AG04450 (cell line): Measurements from ENCODE around the gene SORCS3. TPM values are rescaled to one million over a fixed set of nuclear protein-coding genes. Genes with fewer than 3 reads are reported as not detected.

Experiments used
- CTCF ChIA-PET: fragments of 300-600, 350-600 bp; formaldehyde crosslinking; extraction: SDS; loops from one replicate; lab custom pipeline; 2022; ENCODE audit warnings: antibody characterized with exemption, inconsistent platforms; lab: Charles Lee
- POLR2A ChIA-PET: fragments of 350-600 bp; formaldehyde crosslinking; extraction: SDS; loops from one replicate; lab custom pipeline; 2021; ENCODE audit warnings: antibody characterized with exemption, inconsistent platforms; lab: Yijun Ruan, JAX
- DNase-seq: peaks from one replicate; pipeline ENCODE4 v3.0.0-alpha.2; 2011; ENCODE audit warnings: low read depth, low spot score
- H3K27ac ChIP-seq: one replicate; pipeline ENCODE4 v1.5.1; 2012; ENCODE audit warnings: low read depth, low read length, control low read depth
- H3K27me3 ChIP-seq: one replicate; pipeline ENCODE4 v1.6.0; 2012; ENCODE audit warnings: low read length; ENCODE audit not compliant: control insufficient read depth, insufficient read depth
- H3K4me3 ChIP-seq: 2 replicates; pipeline ENCODE4 v1.5.1; 2011; ENCODE audit warnings: mild to moderate bottlenecking, low read depth, low read length, control low read depth
- H3K9me3 ChIP-seq: 2 replicates; pipeline ENCODE4 v1.5.1; 2012; ENCODE audit warnings: low read length; ENCODE audit not compliant: control insufficient read depth, insufficient read depth
- CTCF ChIP-seq: IDR thresholded peaks from 2 replicates; pipeline ENCODE4 v1.5.1; 2011; ENCODE audit warnings: low read depth, low read length, control low read depth, inconsistent platforms
- polyA plus RNA-seq: library from polyadenylated mRNA; depleted of rRNA; stranded (reverse); fragments of >200 nt; gene quantifications from 2 replicates; pipeline ENCODE4 v1.2.3, GENCODE V29; 2011

The SORCS3 gene
- polyA plus RNA-seq, 1 experiment: not detected

DNA sequence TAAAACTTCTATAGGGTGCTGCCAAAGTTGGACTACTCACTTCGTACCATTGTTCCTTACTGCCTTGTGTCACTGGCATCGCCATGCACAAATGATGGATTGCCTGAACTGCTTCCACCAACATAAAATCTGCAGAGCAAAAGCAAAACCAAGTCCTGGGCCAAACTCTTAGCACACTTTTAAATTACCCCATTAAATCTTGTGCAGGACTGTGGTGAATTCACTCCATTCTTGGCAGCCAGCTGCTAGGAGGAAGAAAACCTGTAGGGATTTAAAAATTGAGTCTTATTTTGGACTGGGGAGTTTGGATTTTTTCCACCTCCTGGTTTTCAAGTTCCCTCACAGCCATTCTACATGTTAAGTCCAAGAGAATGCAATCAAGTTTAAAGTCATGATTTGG is 646.9 kb downstream of the SORCS3 start:
- Histone ChIP-seq H3K4me3 (no peak overlapping the region), H3K27me3 (no peaks in the 10 kb centered on the region), H3K27ac (no peak overlapping the region), H3K9me3 (peaks cover under 1% of the 10 kb centered on the region; the same call in 1 of the 2 replicates)
- CTCF ChIA-PET: no interaction called here
- POLR2A ChIA-PET: no interaction called here
- TF ChIP-seq CTCF: no peak
- DNase-seq: no peak

GRCh38 chr10:105288613-105289012 is 647.5 kb downstream of the SORCS3 start:
- H3K27me3 ChIP-seq: no peaks in the 10 kb centered on the region
- no peak overlapping the region for H3K27ac ChIP-seq
- ChIA-PET POLR2A (no interaction called here), CTCF (no interaction called here)
- no peak for TF ChIP-seq CTCF
- no peak for DNase-seq
- peaks cover 7% of the 10 kb centered on the region for H3K9me3 ChIP-seq
- no peak overlapping the region for H3K4me3 ChIP-seq

DNA sequence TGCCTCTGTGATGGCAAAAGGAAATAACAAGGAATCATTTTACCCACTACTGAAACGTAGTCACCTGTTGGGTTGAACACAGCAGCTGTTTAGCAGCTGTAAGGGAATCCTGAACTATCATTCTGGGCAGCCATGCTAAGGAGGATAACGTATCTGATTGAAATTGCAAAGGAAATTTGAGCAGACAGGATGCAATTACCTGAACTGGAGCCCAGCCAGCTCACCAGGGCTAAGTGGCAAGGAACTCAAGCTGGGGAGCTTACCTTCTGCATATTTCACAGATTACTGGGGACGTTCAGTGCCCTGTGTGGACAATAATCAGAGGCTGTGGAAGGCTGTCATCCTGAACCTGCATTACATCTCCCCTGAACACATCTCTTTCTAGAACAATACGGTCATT is 650.5 kb downstream of the SORCS3 start:
- Histone ChIP-seq H3K27ac (no peak overlapping the region), H3K27me3 (no peaks in the 10 kb centered on the region), H3K9me3 (peaks cover 13% of the 10 kb centered on the region), H3K4me3 (no peak overlapping the region)
- no peak for TF ChIP-seq CTCF
- ChIA-PET CTCF (interaction anchor here (0.6 kb wide), 1 partner anchor 57 kb away, joined by 4 read pairs; no protein-coding TSS in a partner anchor), POLR2A (no interaction called here)
- no peak for DNase-seq

DNA sequence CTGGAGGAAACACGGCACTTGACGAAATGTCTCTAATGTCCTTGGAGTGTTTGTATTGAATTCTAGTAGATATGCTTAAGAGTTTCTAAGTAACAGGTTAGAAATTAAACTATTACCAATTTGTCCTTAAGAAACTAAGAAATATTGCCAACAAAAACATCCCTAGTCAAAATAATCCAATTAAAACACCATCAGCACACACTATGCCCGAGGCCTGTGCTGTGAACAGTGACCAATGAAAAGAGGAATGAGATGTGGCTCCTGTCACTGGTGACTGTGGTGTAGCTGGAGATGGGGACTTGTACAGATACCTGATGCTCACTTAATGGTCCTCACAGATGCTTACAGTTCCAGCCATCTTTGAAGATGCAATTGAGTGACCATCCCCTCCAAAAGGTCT is 651.1 kb downstream of the SORCS3 start:
- no peak overlapping the region for H3K4me3 ChIP-seq
- ChIA-PET CTCF (no interaction called here), POLR2A (no interaction called here)
- peaks cover 13% of the 10 kb centered on the region for H3K9me3 ChIP-seq
- TF ChIP-seq CTCF: no peak
- no peaks in the 10 kb centered on the region for H3K27me3 ChIP-seq
- H3K27ac ChIP-seq: no peak overlapping the region
- DNase-seq: no peak
